Anterior cingulate cortex (tissue), 58 donors: ENCODE measurements around the gene CDK11B.
A peak's percentile ranks its signal among the peaks of the same experiment; 100 is the strongest.

ENCODE experiments used
- DNase-seq, 58 donors: peaks; one replicate each; lab custom pipeline; 2025; lab: John Stamatoyannopoulos, UW

CDK11B gene

DNA sequence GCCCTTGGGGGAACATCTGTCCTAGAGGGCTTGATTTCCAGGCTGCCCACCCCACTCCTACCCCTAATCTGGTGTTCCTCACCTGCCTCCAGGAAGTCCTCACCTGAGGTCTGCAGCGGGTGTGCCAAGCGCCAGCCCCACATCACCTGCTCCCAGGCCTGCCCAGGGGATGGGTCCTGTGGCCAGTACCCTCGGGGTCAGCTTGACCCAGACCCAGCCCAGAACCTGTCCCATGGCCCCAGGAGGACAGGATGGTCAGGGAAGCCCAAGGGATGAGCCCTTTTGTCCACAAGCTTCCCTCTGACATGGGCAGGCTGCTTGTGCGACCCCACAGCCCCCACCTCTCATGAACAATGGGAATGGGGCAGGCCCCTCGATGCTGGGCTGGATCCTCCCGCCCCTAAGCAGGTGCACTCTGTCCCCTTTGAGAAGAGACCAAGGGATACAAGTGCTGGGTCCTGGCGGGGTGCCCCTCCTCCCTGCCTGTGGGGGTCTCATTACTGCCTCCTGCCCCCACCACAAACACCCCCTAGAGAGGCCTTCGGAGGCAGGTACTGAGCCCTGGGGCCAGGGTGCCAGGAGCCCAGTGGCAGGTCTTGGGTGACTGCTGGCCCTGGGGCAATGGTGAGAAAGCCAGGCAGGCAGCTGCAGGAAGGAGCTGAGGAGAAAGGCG, 40.3 kb downstream of the CDK11B start:
- DNase-seq: no peak

DNA sequence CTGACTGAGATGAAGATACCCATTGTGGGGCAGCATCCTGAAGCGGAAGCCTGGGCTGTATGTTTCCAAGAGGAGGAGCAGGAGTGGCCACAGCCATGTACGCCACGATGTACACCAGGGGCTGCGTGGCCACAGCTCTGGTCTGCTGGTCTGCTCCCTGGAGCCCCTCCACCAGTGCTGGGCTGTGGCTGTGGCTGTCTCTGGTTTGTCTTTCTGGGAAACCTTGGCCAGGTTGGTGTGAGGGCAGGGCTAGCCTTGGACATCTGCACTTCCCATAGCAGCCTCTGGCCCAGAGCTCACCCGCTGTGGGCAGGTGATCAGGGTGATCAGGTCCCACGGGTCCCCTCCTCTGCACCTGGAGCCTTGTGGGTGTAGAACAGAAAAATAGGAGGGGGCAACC, 40.9 kb downstream of the CDK11B start:
- no peak for DNase-seq

DNA sequence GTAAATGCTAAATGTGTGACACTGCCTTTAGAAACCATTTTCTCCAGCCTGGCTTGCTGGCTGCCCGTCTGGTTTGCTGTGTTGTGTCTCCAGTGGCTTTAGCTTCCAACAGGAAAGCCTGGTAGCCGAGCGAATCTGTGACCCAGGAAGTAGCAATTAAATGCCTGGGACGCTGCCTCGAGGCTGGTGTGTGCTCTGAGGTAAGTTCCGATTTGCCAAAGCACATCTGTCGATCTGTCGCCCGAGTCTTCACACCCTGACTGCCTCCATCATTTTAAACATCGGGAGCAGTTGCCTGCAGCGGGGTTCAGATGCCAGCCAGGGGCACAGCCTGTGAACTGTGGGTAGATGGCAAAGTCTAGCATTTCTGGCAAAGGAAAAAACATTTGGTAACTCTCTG, 41.3 kb downstream of the CDK11B start:
- DNase-seq: no peak

DNA sequence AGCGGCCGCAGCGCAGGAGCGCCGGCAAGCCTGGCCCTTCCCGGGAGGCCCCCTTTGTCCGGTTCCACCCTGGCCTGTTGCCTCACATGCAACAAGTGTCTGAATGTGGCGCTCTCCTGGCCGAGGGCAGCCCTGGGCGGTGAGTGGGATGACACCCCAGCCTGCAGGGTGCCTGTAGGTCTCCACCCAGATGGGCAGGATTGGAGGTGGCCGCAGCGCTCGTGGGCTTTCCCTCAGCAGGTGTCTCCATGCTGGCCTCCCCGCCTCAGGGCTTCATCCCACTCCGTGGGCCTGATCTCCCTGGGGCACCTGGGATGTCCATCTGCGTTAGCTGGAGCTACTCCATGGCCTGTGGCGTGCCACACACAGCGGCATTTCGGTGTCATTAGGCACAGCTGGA, 42.0 kb downstream of the CDK11B start:
- DNase-seq: no peak

DNA sequence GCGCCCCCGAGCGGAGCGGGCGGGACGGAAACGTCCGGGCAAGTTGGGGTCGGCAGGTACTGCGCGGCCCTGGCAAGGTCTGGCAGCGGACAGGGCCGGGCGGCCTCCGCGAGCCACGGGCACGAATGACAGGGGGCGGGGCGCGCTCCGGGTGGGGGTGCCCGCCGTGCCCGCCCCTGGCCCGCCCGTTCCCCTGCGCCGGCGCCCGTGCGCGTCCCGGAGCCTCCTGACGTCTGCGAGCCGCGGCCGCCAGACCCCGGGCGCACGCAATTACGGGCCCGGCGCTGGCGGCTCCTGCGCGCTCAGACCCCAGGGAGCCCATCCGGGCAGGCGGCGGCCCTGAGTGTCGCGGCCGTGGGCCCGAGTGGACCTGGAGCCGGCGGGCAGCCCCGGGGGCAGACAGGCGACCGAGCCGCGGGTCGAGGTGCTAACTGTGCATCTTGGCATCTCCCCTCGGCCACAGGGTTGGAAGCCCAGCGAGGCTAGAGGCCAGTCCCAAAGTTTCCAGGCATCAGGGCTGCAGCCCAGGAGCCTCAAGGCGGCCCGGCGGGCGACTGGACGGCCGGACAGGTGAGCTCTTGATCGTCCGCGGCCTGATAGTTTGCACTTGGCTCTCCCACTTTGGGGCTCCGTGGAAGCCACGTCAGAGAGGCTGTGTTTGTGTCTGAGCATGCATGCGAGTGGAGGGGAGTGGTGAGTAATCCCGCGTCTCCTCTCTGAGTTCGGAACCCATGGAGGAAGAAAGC, 42.6 kb downstream of the CDK11B start:
- peak in 7 of 58 donors; percentile 26 to 67 (median 44) for DNase-seq

DNA sequence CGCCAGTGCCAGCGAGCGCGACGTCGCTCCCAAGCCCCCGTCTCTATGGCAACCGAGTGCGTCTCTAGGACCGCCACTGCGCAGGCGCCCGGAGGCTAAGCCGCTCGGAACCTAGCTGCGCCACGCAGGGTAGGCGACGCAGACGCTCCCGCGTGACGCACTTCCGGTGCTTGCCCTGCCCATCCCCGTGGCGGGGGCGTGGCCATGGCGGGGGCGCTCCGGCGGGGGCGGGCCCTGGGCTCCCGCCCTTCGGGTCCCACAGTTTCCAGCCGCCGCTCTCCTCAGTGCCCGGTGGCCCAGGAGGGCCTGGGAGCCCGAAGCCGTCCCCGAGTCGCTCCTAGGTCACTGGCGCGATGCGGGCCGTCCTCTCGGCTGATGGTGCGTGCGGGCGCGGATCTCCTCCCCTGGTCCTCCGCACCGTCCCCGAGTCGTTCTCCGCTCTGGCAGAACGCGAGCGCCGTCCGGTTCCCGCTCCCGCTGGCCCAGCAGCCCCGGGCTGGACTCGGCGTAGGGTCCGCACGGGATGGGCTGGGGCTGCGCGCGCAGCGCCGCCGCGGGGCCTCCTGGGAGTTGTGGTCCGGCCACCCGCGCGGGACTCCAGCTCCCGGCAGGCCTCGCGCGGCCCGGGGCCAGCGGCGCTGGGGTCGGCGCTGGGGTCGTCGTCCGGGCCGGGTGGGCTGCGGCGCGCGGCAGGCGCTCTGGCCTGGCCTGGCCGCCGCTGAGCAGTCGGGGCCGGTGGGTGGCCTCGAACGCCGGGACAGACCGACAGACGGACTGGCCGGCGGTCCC, 43.4 kb downstream of the CDK11B start, which contains the start of gene MIB2:
TSS of gene MIB2 (plus strand) at position 245 of the 789 bp plus-strand sequence. CDS start 7,953 bp downstream, outside the sequence.
- peak; percentile 57 to 97 (median 95) for DNase-seq

DNA sequence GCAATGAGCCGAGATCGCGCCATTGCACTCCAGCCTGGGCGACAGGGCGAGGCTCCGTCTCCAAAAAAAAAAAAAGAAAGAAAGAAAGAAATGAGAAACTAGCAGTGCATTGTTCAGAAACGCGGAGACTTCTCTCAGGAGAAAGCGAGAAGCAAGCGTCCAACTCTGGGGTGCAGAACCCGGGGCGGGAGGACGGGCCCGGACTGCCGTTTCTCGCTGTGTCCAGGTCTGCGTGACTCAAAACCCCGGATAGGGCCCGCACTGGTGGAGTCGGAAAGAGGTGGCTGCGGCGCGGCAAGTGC, 43.9 kb downstream of the CDK11B start:
- DNase-seq: no peak

DNA sequence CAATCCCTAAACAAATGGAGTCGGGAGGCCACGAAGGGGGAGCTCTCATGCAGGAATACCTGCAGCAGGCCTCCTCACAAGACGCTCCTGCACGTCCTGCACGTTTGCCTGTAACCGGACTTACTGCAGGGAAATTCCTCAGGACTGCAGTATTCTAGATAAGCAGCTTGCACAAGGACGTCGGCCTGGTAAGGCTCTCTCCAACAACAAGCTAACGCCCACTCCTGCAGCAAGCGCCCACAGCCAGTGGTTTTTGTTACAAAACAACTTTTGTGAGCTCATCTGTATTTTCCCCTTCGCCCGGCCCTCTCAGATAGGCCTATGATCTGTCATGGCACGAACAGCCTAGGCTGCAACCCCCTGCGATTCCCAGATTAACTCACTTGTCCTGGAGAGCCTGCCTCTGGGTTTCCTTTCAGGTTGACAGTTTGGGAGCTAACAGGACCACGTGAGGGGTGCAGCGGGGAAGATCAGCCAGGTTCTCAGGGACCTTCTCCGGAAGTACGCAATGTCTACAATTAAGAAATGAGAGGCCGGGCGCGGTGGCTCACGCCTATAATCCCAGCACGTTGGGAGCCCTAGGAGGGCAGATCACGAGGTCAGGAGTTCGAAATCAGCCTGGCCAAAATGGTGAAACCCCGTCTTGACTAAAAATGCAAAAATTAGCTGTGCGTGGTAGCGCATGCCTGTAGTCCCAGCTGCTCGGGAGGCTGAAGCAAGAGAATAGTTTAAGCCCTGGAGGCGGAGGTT, 44.4 kb downstream of the CDK11B start:
- peak in 12 of 58 donors; percentile 6 to 73 (median 31) for DNase-seq

DNA sequence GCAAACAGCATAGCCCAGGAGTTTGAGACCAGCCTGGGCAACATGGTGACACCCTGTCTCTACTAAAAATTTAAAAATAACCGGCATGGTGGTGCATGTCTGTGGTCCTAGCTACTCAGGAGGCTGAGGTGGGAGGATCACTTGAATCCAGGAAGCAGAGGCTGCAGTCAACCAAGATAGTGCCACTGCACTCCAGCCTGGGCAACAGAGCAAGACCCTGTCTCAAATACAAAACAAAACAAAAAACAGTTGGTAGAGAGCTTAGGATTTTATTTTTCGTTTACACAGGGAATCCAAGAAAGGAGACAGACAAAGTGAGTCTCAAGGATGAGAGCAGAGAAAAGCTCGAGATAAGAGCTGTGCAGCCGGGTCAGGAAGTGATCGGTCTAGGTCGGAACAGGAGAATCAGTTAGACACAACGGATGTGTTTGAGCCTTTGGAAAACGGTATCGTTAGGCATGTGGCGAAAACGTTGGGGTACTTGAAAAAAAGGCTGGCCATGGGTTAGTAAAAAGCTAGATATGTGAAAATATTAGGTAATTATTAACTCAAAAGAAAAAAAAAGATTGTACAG, 45.2 kb downstream of the CDK11B start:
- no peak for DNase-seq

DNA sequence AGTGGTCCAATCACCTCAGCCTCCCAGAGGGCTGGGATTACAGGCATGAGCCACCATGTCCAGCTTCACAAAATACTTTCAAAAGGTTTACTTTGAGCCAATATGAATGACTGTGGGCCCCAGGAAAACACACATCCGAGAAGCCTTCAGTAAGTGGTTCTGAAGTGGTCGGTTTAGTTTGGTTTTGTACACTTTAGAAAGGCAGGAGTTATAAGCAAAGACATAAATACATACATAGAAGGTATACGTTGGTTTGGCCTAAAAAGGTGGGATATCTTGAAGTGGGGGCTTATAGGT, 46.8 kb downstream of the CDK11B start:
- no peak for DNase-seq

DNA sequence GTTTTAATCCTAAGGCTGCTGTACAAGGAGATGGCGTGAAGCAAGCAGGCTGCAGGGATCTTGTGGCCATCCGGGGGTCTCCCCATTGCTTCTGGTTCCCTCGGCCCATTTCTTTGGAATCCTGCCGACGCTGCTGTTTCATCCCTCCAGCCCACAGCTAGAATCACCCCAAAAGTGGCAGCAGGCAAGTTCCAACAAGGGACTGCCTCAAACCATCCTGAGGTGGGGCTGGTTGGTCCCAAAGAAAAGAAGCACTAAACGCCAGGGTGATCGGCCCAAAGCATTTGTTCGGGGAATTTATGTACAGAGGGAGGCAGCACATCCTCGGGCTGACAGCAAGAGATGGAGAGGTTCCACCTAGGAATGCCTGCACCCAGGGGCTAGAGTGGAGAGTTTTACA, 48.0 kb downstream of the CDK11B start:
- DNase-seq: no peak

DNA sequence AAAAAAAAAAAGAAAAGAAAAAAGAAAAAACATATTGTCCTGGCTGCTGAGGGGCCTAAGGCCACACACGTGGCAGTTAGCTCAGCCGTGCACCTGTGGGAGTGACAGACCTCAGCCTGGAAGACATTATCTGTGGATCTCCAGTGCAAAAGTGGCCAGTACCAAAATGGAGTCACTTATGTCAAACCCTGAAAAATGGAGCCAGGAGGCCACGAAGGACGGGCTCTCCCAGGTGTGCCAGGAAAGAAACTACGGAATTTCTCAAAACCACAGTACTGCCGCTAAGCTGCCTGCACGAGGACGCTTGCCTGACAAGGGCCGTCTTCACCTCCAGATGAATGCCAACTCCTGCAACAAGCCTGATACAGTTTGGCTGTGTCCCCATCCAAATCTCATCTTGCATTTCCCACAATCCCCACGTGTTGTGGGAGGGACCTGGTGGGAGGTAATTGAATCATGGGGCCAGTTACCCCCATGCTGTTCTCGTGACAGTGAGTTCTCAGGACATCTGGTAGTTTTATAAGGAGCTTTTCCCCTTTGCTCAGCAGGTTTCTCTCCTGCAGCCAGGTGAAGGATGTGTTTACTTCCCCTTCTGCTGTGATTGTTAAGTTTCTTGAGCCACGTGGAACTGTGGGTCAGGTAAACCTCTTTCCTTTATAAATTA, 48.9 kb downstream of the CDK11B start:
- no peak for DNase-seq

DNA sequence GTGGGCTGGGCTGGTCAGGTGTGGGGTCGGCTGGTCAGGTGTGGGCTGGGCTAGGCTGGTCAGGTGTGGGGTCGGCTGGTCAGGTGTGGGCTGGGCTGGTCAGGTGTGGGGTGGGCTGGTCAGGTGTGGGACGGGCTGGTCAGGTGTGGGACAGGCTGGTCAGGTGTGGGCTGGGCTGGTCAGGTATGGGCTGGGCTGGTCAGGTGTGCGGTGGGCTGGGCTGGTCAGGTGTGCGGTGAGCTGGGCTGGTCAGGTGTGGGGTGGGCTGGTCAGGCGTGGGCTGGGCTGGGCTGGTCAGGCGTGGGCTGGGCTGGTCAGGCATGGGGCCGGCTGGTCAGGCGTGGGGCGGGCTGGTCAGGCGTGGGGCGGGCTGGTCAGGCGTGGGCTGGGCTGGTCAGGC, 52.6 kb downstream of the CDK11B start:
- DNase-seq: no peak

DNA sequence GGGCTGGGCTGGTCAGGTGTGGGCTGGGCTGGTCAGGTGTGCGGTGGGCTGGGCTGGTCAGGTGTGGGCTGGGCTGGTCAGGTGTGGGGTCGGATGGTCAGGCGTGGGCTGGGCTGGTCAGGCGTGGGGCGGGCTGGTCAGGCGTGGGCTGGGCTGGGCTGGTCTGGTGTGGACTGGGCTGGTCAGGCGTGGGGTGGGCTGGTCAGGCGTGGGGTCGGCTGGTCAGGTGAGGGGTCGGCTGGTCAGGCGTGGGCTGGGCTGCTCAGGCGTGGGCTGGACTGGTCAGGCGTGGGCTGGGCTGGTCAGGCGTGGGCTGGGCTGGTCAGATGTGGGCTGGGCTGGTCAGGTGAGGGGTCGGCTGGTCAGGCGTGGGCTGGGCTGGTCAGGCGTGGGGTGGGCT, 53.1 kb downstream of the CDK11B start:
- no peak for DNase-seq

DNA sequence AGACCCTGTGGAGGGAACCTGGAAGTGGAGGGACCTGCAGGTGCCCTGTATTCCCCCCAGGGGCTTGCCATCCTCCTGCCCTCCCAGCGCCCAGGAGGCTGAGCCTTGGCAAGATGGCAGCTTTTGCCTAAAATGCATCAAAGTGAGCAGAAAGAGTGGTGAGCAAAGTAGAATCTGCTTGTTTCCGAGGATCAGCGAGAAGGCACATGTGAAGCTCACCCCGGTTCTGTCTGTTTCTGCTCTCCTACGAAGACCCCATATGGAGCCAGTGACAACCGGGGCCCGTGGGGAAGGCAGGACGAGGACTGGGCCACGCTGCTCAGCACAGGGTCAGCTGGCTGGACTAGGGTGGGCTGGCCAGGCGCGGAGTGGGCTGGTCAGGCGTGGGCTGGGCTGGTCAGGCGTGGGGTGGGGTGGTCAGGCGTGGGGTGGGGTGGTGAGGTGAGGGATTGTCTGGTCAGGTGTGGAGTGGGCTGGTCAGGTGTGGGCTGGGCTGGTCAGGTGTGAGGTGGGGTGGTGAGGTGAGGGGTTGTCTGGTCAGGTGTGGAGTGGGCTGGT, 53.7 kb downstream of the CDK11B start:
- DNase-seq: no peak

DNA sequence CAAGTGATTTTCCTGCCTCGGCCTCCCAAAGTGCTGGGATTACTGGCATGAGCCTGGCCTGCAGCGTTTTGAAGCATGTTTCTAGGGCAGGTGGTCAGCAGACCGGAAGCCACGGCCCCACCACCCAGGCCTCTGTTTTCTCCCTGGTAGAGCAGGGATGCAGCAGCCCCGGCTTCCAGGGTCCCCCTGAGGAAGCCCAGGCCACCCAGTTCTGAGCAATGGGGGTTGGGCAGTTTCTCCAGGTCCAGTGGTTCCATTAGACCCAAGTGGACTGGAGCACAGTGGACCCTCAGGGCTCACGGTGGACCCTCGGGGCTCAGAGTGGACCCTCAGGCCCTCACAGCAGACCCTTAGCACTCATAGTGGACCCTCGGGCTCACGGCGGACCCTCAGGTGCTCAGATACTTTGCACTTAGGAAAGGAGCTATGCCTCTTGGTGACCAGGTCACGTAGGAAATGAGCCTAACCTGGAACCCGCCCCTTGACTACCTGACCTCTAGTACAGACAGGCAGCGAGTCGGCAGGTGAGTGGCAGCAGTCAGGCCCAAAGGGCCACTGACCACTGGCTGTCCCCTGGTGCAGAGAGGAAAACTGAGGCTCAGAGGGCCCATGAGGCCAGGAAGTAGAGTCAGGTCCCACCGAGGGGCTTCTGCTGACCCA, 54.3 kb downstream of the CDK11B start:
- DNase-seq: no peak

DNA sequence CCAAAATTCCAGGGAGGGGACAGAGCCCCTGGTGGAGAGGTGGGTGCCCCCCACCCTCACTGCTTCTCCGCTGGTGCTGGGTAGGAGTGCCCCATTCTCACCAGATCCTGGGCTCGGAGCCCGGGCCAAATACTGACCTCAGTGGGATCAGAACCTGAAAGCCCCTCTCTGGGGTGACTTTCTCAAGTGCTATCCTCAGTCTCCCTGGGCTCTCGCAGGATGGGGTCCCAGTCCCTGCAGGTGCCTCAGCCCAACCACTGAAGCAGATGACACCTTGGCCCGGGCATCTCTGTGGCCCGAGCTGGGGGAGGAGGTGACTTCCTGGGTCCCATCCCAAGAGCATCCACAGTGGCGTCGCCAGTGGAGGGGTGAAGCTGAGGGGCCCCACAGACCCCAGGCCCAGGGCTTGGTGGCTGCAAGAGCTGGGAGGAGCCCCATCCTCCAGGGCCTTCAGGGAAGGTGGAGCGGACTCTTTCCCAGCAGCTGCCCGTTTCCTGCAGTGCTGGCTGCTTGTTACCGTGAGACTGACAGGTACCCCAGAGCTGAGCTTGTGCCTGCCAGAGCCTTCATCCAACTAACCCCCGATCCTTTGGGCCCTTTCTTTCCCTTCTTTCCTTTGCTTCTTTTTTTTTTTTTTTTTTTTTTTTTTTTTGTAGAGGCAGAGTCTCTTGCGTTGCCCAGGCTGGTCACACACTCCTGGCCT, 55.0 kb downstream of the CDK11B start:
- DNase-seq: no peak

DNA sequence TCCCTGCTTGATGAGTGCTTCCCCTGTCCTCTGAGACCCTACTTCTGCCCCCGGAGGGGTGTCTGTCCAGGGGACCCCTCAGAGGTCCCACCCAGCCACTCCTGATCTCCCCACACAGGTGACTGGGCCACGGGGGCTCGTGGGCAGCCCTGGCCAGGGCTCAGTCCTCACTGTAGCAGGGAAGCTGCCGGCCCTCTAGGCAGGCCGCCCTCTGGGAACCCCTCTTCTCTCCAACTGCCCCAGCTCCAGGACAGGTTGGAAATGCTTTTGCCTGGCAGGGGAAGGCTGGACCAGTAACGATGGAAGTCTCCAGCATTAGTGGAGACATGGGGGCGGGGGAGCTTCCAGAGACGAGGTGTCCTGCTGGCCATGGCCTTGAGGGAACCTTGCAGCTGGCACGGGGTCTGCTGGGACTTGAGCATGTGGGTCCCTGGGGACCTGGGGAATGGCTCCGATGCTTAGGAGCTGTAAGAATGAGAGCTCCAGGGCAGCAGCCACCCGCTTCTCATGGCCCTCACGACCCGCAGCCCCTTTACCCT, 55.8 kb downstream of the CDK11B start:
- no peak for DNase-seq
